Erythroblast (primary cell): ENCODE measurements around the gene ZNF138.

ENCODE experiments used
- GATA1 ChIP-seq: IDR thresholded peaks from 2 replicates; pipeline ENCODE4 v1.6.1; 2011; ENCODE audit warnings: low read depth, mild to moderate bottlenecking, control low read depth, low read length, moderate library complexity
- POLR2A ChIP-seq: IDR thresholded peaks from 2 replicates; pipeline ENCODE4 v1.6.1; 2011; ENCODE audit warnings: mild to moderate bottlenecking, low read length

- TF ChIP-seq POLR2A (no peak), GATA1 (no peak)
Measured at GRCh38 chr7:64877714-64878610, 83.7 kb downstream of the ZNF138 start.
